A549 (cell line): ENCODE measurements around the gene ZNF800. TPM values are rescaled to one million over a fixed set of nuclear protein-coding genes. Genes with fewer than 3 reads are reported as not detected.
A peak's percentile ranks its signal among the peaks of the same experiment; 100 is the strongest.
"Not testable (repeated sequence)": the region's sequence is repeated elsewhere in the genome, so short reads cannot be mapped to it uniquely, and the experiment has no call there.

ENCODE experiments used
- ATAC-seq, 2 experiments: fragments of 200-7000 bp in 1 of 2; fragments of >200 bp in 1 of 2; cut with Nextera tagmentation in 1 of 2; cut with Tn5 transposase in 1 of 2; 3 replicates each; pipeline versions ENCODE4 v1.8.0 to v1.9.1; 2018 to 2020; ENCODE audit warnings: mild to moderate bottlenecking in 1 of 2, moderate library complexity in 1 of 2
- CTCF ChIA-PET: fragments of 300-600 bp; sonication (Branson Sonifier 250); formaldehyde crosslinking; extraction: SDS; loops from one replicate; lab custom pipeline; 2021; ENCODE audit warnings: antibody characterized with exemption, inconsistent platforms; lab: Yijun Ruan, JAX
- POLR2A ChIA-PET: fragments of 350-600 bp; formaldehyde crosslinking; extraction: SDS; loops from one replicate; lab custom pipeline; 2021; ENCODE audit warnings: antibody characterized with exemption, inconsistent platforms; lab: Yijun Ruan, JAX
- DNase-seq, 2 experiments: peaks; one replicate each; pipeline versions ENCODE4 v3.0.0 to v3.0.0-alpha.2; 2011 to 2016; ENCODE audit warnings: low read depth in 1 of 2, low spot score in 1 of 2
- FAIRE-seq: peaks from 2 replicates; lab custom pipeline; 2011; peaks lifted over from hg19 to GRCh38; lab: Jason Lieb, UNC
- H3K27ac ChIP-seq, 2 experiments: fragments of >200 bp; sonication (Bioruptor Twin); formaldehyde crosslinking; 3 replicates each; pipeline ENCODE4 v1.5.1; 2016 to 2017
- H3K4me1 ChIP-seq: fragments of >200 bp; sonication (Bioruptor Twin); formaldehyde crosslinking; 3 replicates; pipeline ENCODE4 v1.6.1; 2016
- H3K4me2 ChIP-seq: fragments of >200 bp; sonication (Bioruptor Twin); formaldehyde crosslinking; 3 replicates; pipeline ENCODE4 v1.6.1; 2016
- H3K4me3 ChIP-seq: fragments of >200 bp; sonication (Bioruptor Twin); formaldehyde crosslinking; 3 replicates; pipeline ENCODE4 v1.5.1; 2016
- H3K9me3 ChIP-seq: fragments of >200 bp; sonication (Bioruptor Twin); formaldehyde crosslinking; 3 replicates; pipeline ENCODE4 v1.6.1; 2016
- CBX8 ChIP-seq: fragments of 200-600 bp; sonication (generic); IDR thresholded peaks from 2 replicates; pipeline ENCODE4 v1.6.1; 2016
- CHD4 ChIP-seq: fragments of 200-600 bp; sonication (generic); IDR thresholded peaks from 2 replicates; pipeline ENCODE4 v1.6.1; 2016; ENCODE audit warnings: antibody characterized with exemption, mild to moderate bottlenecking, borderline replicate concordance
- FOSB ChIP-seq: fragments of 250-450 bp; sonication (Bioruptor Pico); IDR thresholded peaks from 2 replicates; pipeline ENCODE4 v1.5.0; 2020; ENCODE audit warnings: mild to moderate bottlenecking, moderate library complexity
- FOSL2 ChIP-seq, 2 experiments: fragments of 450-650 bp in 1 of 2; fragments of >200 bp in 1 of 2; sonication (Bioruptor Twin) in 1 of 2; formaldehyde crosslinking; IDR thresholded peaks; 2 replicates each; pipeline versions ENCODE4 v1.5.0 to v1.6.1; 2016 to 2020; ENCODE audit warnings: mild to moderate bottlenecking in 1 of 2, moderate library complexity in 1 of 2
- FOXS1 ChIP-seq: fragments of 250-450 bp; sonication (Bioruptor Pico); IDR thresholded peaks from 2 replicates; pipeline ENCODE4 v1.5.0; 2020; ENCODE audit warnings: mild to moderate bottlenecking, moderate library complexity
- HEYL ChIP-seq: fragments of 250-450 bp; sonication (Bioruptor Pico); IDR thresholded peaks from 2 replicates; pipeline ENCODE4 v1.8.0; 2021; ENCODE audit warnings: mild to moderate bottlenecking, moderate library complexity
- MAFK ChIP-seq: fragments of 450-650 bp; IDR thresholded peaks from 2 replicates; pipeline ENCODE4 v1.6.1; 2014; ENCODE audit not compliant: partially characterized antibody
- NR3C1 ChIP-seq: fragments of >200 bp; sonication (Bioruptor Twin); formaldehyde crosslinking; IDR thresholded peaks from 3 replicates; pipeline ENCODE4 v1.6.1; 2017
- PHF8 ChIP-seq: fragments of 200-600 bp; sonication (generic); IDR thresholded peaks from 2 replicates; pipeline ENCODE4 v1.6.1; 2016; ENCODE audit warnings: low read depth, mild to moderate bottlenecking, antibody characterized with exemption, moderate library complexity, borderline replicate concordance
- ZSCAN20 ChIP-seq: fragments of 250-450 bp; sonication (Bioruptor Pico); IDR thresholded peaks from 2 replicates; pipeline ENCODE4 v1.8.0; 2022; ENCODE audit warnings: mild to moderate bottlenecking, moderate library complexity
- WGBS: methylation state at CpG from one replicate; pipeline ENCODE4 v1.1.6; 2017; ENCODE audit errors: missing lambda C conversion rate; 5-methylcytosine and 5-hydroxymethylcytosine counted together
- polyA plus RNA-seq, 4 experiments: library from polyadenylated mRNA; depleted of rRNA in 3 of 4; stranded (reverse); fragments of >200 nt; fragmentation: RNase III in 1 of 4; extraction: RNeasy Plus Mini Kit Qiagen cat#74134 plus additional on column Dnase treatment in 1 of 4; gene quantifications; 2 replicates in 3 of 4; 3 replicates in 1 of 4; pipeline ENCODE4 v1.2.3, GENCODE V29; 2011 to 2017
- TF ChIP-seq, protein P1 (sequence below): fragments of >200 bp; sonication (Bioruptor Twin); formaldehyde crosslinking; IDR thresholded peaks from 3 replicates; pipeline ENCODE4 v1.6.1; 2016
- TF ChIP-seq, protein P2 (sequence below): IDR thresholded peaks from 2 replicates; pipeline ENCODE4 v1.6.1; 2012
- TF ChIP-seq, protein P3 (sequence below): fragments of 200-600 bp; sonication (generic); IDR thresholded peaks from 2 replicates; pipeline ENCODE4 v1.6.1; 2016; ENCODE audit warnings: antibody characterized with exemption, mild to moderate bottlenecking, moderate library complexity
- TF ChIP-seq, protein P4 (sequence below): IDR thresholded peaks from 2 replicates; pipeline ENCODE4 v1.6.1; 2012; ENCODE audit warnings: low read depth, borderline replicate concordance

ZNF800 gene
- polyA plus RNA-seq, 2 of the 4 experiments (the other 2 are of a cell fraction) = 8.7 to 17.2 TPM

DNA sequence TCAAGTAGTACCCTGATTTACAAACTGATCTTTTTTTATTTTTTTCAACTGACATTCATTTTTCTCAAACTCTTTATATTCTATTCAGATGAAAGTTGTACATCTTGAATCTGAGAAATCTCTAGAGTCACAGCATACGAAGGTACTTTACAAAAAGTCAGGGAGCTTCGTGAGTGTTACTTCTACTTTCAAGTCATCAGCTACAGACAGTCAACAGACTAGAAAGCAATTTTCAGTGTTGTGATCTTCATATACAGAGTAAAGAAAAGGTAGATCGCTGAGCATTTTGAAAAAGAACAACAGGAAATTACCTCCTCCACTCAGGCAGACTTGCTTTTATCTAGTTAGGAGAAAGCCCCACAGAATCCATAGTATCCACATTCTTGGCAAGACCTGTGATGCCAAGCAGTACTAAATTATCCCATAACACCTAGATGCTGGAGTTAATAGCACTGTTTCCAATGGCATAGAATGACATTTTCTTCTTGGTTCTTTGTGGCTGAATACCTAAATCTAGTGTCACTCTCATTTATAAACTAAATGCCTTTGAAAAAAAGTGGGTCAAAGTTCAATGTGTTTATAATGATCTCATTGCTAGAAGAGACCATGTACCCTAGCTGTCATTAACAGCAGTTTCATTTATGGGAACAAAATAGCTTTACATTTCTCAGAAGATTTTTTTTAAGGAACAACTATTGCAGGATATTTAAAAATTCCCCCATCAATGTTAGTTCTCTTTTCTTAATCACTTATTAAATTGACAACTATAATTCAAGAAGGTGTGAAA, 12.0 kb upstream of the ZNF800 start:
- no peak for DNase-seq
- FAIRE-seq = peak; percentile 28
- no peaks in the 10 kb centered on the region for H3K9me3 ChIP-seq
- ChIA-PET CTCF (interaction anchor here (0.8 kb wide), 1 partner anchor 22 kb away, joined by 4 read pairs; no protein-coding TSS in a partner anchor), POLR2A (no interaction called here)
- 1% methylated on average over 3 of the region's 3 CpGs for WGBS
- no peak for ATAC-seq
- TF ChIP-seq FOSL2 (IDR thresholded peaks at IDR 0.05) (no peak), FOSL2 (CRISPR knock-in tag; IDR thresholded peaks at IDR 0.05) (no peak), CBX8 (no peak), NR3C1 (no peak), CHD4 (no peak)
- TF ChIP-seq, protein P1, sequence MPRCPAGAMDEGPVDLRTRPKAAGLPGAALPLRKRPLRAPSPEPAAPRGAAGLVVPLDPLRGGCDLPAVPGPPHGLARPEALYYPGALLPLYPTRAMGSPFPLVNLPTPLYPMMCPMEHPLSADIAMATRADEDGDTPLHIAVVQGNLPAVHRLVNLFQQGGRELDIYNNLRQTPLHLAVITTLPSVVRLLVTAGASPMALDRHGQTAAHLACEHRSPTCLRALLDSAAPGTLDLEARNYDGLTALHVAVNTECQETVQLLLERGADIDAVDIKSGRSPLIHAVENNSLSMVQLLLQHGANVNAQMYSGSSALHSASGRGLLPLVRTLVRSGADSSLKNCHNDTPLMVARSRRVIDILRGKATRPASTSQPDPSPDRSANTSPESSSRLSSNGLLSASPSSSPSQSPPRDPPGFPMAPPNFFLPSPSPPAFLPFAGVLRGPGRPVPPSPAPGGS = no peak
- TF ChIP-seq, protein P2, sequence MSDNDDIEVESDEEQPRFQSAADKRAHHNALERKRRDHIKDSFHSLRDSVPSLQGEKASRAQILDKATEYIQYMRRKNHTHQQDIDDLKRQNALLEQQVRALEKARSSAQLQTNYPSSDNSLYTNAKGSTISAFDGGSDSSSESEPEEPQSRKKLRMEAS = no peak
- TF ChIP-seq, protein P3, sequence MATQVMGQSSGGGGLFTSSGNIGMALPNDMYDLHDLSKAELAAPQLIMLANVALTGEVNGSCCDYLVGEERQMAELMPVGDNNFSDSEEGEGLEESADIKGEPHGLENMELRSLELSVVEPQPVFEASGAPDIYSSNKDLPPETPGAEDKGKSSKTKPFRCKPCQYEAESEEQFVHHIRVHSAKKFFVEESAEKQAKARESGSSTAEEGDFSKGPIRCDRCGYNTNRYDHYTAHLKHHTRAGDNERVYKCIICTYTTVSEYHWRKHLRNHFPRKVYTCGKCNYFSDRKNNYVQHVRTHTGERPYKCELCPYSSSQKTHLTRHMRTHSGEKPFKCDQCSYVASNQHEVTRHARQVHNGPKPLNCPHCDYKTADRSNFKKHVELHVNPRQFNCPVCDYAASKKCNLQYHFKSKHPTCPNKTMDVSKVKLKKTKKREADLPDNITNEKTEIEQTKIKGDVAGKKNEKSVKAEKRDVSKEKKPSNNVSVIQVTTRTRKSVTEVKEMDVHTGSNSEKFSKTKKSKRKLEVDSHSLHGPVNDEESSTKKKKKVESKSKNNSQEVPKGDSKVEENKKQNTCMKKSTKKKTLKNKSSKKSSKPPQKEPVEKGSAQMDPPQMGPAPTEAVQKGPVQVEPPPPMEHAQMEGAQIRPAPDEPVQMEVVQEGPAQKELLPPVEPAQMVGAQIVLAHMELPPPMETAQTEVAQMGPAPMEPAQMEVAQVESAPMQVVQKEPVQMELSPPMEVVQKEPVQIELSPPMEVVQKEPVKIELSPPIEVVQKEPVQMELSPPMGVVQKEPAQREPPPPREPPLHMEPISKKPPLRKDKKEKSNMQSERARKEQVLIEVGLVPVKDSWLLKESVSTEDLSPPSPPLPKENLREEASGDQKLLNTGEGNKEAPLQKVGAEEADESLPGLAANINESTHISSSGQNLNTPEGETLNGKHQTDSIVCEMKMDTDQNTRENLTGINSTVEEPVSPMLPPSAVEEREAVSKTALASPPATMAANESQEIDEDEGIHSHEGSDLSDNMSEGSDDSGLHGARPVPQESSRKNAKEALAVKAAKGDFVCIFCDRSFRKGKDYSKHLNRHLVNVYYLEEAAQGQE = no peak
- TF ChIP-seq, protein P4, sequence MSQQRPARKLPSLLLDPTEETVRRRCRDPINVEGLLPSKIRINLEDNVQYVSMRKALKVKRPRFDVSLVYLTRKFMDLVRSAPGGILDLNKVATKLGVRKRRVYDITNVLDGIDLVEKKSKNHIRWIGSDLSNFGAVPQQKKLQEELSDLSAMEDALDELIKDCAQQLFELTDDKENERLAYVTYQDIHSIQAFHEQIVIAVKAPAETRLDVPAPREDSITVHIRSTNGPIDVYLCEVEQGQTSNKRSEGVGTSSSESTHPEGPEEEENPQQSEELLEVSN = no peak
- no peak overlapping the region for H3K4me3 ChIP-seq
- H3K27ac ChIP-seq = no peak overlapping the region
- no peak overlapping the region for H3K4me2 ChIP-seq
- no peaks in the 10 kb centered on the region for H3K4me1 ChIP-seq

DNA sequence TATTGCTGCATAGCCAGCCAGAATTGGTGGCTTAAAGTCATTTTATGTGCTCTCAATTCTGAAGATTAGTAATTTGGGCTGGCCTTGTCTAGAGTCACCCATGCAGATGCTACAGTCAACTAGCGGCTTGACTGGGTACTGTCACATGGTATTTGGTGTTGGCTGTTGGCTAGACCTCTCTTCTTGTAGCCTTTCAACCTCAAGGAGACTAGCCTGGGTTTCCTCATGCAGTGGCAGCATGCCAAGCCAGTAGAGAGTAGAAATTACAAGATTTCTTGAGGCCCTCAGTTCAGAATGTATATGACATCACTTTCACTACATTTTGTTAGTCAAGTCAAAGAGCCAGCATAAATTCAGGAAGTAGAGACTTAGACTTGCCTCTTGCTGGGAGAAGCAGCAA, 3.7 kb upstream of the ZNF800 start:
- Histone ChIP-seq H3K4me3 (no peak overlapping the region), H3K9me3 (no peaks in the 10 kb centered on the region), H3K27ac (no peak overlapping the region), H3K4me2 (no peak overlapping the region), H3K4me1 (peaks cover 6% of the 10 kb centered on the region; the same call in 2 of the 3 replicates)
- ATAC-seq = peak; percentile 32 to 35; a peak in 2 of 6 replicates
- peak; percentile 9 to 47 for DNase-seq
- 57% methylated on average over 1 of the region's 1 CpG for WGBS
- POLR2A ChIA-PET = no interaction called here
- CTCF ChIA-PET = no interaction called here
- TF ChIP-seq, protein P2 = no peak
- TF ChIP-seq FOSB (no peak), FOSL2 (IDR thresholded peaks at IDR 0.05) (no peak), FOSL2 (CRISPR knock-in tag; IDR thresholded peaks at IDR 0.05) (no peak), HEYL (no peak), ZSCAN20 (CRISPR knock-in tag) (no peak), PHF8 (no peak), MAFK (no peak), FOXS1 (CRISPR knock-in tag) (no peak)
- FAIRE-seq = no peak

DNA sequence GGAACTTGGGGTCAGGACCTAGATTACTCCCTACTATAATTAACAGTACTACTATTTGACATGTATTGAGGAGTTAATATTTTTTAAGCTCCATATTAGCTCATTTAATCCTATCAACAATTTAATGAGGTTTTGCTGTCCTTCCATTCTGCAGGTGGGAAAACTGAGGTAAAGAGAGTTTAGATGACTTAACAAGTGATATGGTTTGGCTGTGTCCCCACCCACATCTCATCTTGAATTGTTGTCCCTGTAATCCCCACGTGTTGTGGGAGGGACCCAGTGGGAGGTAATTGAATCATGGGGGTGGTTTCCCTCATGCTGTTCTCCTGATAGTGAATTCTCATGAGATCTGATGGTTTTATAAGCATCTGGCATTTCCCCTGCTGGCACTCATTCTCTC, 2.6 kb upstream of the ZNF800 start:
- POLR2A ChIA-PET, CTCF ChIA-PET, H3K9me3 ChIP-seq, FAIRE-seq, H3K4me3 ChIP-seq, DNase-seq, ATAC-seq, H3K4me2 ChIP-seq, H3K27ac ChIP-seq: not testable (repeated sequence)
- H3K4me1 ChIP-seq = peaks cover 17% of the 10 kb centered on the region
- 0% methylated on average over 1 of the region's 1 CpG for WGBS
